Activated CD8-positive, alpha-beta T cell treated with anti-CD3 and anti-CD28 coated beads, Interleukin-2, amount 10 ng/mL, durations not matched to agents 7 days and 5 days (primary cell): ENCODE data around the gene PLK3. TPM values are rescaled to one million over a fixed set of nuclear protein-coding genes. Genes with fewer than 3 reads are reported as not detected.
"Not testable (repeated sequence)": the region's sequence is repeated elsewhere in the genome, so short reads cannot be mapped to it uniquely, and the experiment has no call there.

Experiments
- ATAC-seq: fragments of 150-1000 bp; cut with Tn5 transposase; one replicate; pipeline ENCODE4 v1.10.0; 2021; ENCODE audit warnings: moderate library complexity
- CTCF ChIA-PET: fragments of 350-600 bp; sonication (Branson Sonifier 250); formaldehyde crosslinking; loops from one replicate; lab custom pipeline; 2021; ENCODE audit warnings: antibody characterized with exemption; lab: Charles Lee
- POLR2A ChIA-PET: fragments of 350-600 bp; sonication (Branson Sonifier 250); formaldehyde crosslinking; loops from one replicate; lab custom pipeline; 2021; ENCODE audit warnings: antibody characterized with exemption; lab: Charles Lee
- DNase-seq: peaks from one replicate; pipeline ENCODE4 v3.0.0-alpha.2; 2020
- H3K27ac Mint-ChIP-seq: one replicate; pipeline ENCODE4 v1.8.0; 2021; ENCODE audit warnings: mild to moderate bottlenecking, mixed read lengths
- H3K27me3 Mint-ChIP-seq: one replicate; pipeline ENCODE4 v1.8.0; 2021; ENCODE audit warnings: low read depth, mixed read lengths
- H3K36me3 Mint-ChIP-seq: one replicate; pipeline ENCODE4 v1.8.0; 2021; ENCODE audit warnings: low read depth, mixed read lengths
- H3K4me1 Mint-ChIP-seq: one replicate; pipeline ENCODE4 v1.8.0; 2021; ENCODE audit warnings: low read depth, mixed read lengths
- H3K4me3 Mint-ChIP-seq: one replicate; pipeline ENCODE4 v1.8.0; 2021; ENCODE audit warnings: mild to moderate bottlenecking, mixed read lengths
- H3K9me3 Mint-ChIP-seq: one replicate; pipeline ENCODE4 v1.8.0; 2022; ENCODE audit warnings: mixed read lengths; ENCODE audit not compliant: insufficient read depth
- total RNA-seq, 2 experiments: library from RNA; stranded (reverse); gene quantifications; one replicate each; pipeline ENCODE4 v1.2.3, GENCODE V29; 2021

The PLK3 gene
- 10 to 100 TPM; 64.8 to 68.0 TPM for total RNA-seq

- Mint-ChIP-seq H3K4me3 (peak within 1 kb of the TSS; percentile 96), H3K27me3 (no peaks in the 10 kb centered on the region), H3K9me3 (no peaks in the 10 kb centered on the region), H3K36me3 (peaks cover 32% of the 10 kb centered on the region), H3K27ac (peak within 1 kb of the TSS; percentile 100), H3K4me1 (peaks cover 42% of the 10 kb centered on the region)
- POLR2A ChIA-PET, result interaction anchor here (0.6 to 16.7 kb wide), 21 partner anchors 9 to 540 kb away, joined by 3 to 713 read pairs (median 5); partner anchors contain the start of genes BEST4, BTBD19, DYNLT4 and EIF2B3
- CTCF ChIA-PET, result interaction anchor here (0.6 to 3.5 kb wide), 24 partner anchors 9 to 598 kb away, joined by 3 to 66 read pairs (median 4); partner anchors contain the start of genes BEST4, BTBD19, EIF2B3 and HECTD3
- peak; percentile 77 for ATAC-seq
- peak; percentile 99 for DNase-seq
These were observed at the start of gene PLK3 for GRCh38 chr1:44799770-44800584. PLK3 (plus strand) TSS chr1:44800377; CDS start chr1:44800464, 87 bp downstream.

GRCh38 chr1:44757420-44757819 lies 42.8 kb upstream of the PLK3 start:
- no peaks in the 10 kb centered on the region for H3K9me3 Mint-ChIP-seq
- H3K27me3 Mint-ChIP-seq, result no peaks in the 10 kb centered on the region
- DNase-seq (no peak), ATAC-seq (no peak)
- H3K4me1 Mint-ChIP-seq, result peaks cover 20% of the 10 kb centered on the region
- H3K4me3 Mint-ChIP-seq, result no peak overlapping the region
- CTCF ChIA-PET, result no interaction called here
- POLR2A ChIA-PET, result no interaction called here
- H3K36me3 Mint-ChIP-seq, result peaks cover 83% of the 10 kb centered on the region
- H3K27ac Mint-ChIP-seq, result peak overlapping the region; percentile 63

GRCh38 chr1:44759077-44759476 lies 41.1 kb upstream of the PLK3 start:
- H3K27me3 Mint-ChIP-seq, result no peaks in the 10 kb centered on the region
- H3K27ac Mint-ChIP-seq, result no peak overlapping the region
- H3K4me1 Mint-ChIP-seq, result peaks cover 20% of the 10 kb centered on the region

GRCh38 chr1:44760876-44761275 lies 39.3 kb upstream of the PLK3 start:
- ATAC-seq (no peak), DNase-seq (no peak)
- Mint-ChIP-seq H3K9me3 (no peaks in the 10 kb centered on the region), H3K36me3 (peaks cover 74% of the 10 kb centered on the region), H3K4me3 (no peak overlapping the region), H3K4me1 (peaks cover 15% of the 10 kb centered on the region), H3K27me3 (no peaks in the 10 kb centered on the region), H3K27ac (no peak overlapping the region)
- POLR2A ChIA-PET, result interaction anchor here (0.7 to 3.8 kb wide), 4 partner anchors 14 to 30 kb away, joined by 3 to 19 read pairs (median 15); partner anchors contain the start of genes RNU5D-1 and RPS8
- CTCF ChIA-PET, result interaction anchor here (2.0 kb wide), 1 partner anchor 30 kb away, joined by 5 read pairs; the partner anchor contains the start of gene RNU5D-1

More at GRCh38 chr1:44759077-44759476, 41.1 kb upstream of the PLK3 start:
- Mint-ChIP-seq H3K4me3 (no peak overlapping the region), H3K36me3 (peaks cover 83% of the 10 kb centered on the region), H3K9me3 (no peaks in the 10 kb centered on the region)
- DNase-seq (no peak), ATAC-seq (no peak)
- ChIA-PET POLR2A (interaction anchor here (1.2 to 3.8 kb wide), 4 partner anchors 8 to 28 kb away, joined by 4 to 11 read pairs (median 8); partner anchors contain the start of gene RNU5D-1), CTCF (no interaction called here)

- CTCF ChIA-PET, result interaction anchor here (1.3 kb wide), 1 partner anchor 34 kb away, joined by 3 read pairs; the partner anchor contains the start of gene PLK3
- H3K36me3 Mint-ChIP-seq, result peaks cover 52% of the 10 kb centered on the region
- POLR2A ChIA-PET, result interaction anchor here (0.7 to 3.6 kb wide), 6 partner anchors 8 to 45 kb away, joined by 4 to 29 read pairs (median 6); partner anchors contain the start of genes RNU5D-1 and RPS8
- DNase-seq, H3K9me3 Mint-ChIP-seq, H3K27me3 Mint-ChIP-seq, H3K27ac Mint-ChIP-seq, H3K4me1 Mint-ChIP-seq, H3K4me3 Mint-ChIP-seq, ATAC-seq: not testable (repeated sequence)
These were observed 33.8 kb upstream of the PLK3 start for GRCh38 chr1:44766421-44766820.

GRCh38 chr1:44775078-44775929 lies 24.9 kb upstream of the PLK3 start, which contains the start of gene RPS8:
RPS8 (plus strand) TSS chr1:44775540; CDS start chr1:44775597, 57 bp downstream.
- Mint-ChIP-seq H3K36me3 (peaks cover 48% of the 10 kb centered on the region), H3K27me3 (no peaks in the 10 kb centered on the region), H3K9me3 (no peaks in the 10 kb centered on the region), H3K27ac (peak within 1 kb of the TSS; percentile 97), H3K4me3 (peak within 1 kb of the TSS; percentile 86), H3K4me1 (peaks cover 33% of the 10 kb centered on the region)
- POLR2A ChIA-PET, result interaction anchor here (0.6 to 5.9 kb wide), 28 partner anchors 9 to 809 kb away, joined by 3 to 113 read pairs (median 11); partner anchors contain the start of genes BEST4, BTBD19, DYNLT4 and EIF2B3
- ATAC-seq (peak; percentile 80), DNase-seq (peak; percentile 95)
- CTCF ChIA-PET, result interaction anchor here (0.6 to 1.9 kb wide), 16 partner anchors 9 to 239 kb away, joined by 3 to 11 read pairs (median 4); partner anchors contain the start of genes BEST4, KIF2C, PLK3 and RNU5D-1

GRCh38 chr1:44775930-44776729 lies 24.0 kb upstream of the PLK3 start:
- ATAC-seq, result peak; percentile 28

GRCh38 chr1:44776730-44777068 lies 23.5 kb upstream of the PLK3 start:
- peak overlapping the region; percentile 86 for H3K4me3 Mint-ChIP-seq
- DNase-seq (no peak), ATAC-seq (no peak)
- H3K27me3 Mint-ChIP-seq, result no peaks in the 10 kb centered on the region
- H3K36me3 Mint-ChIP-seq, result peaks cover 62% of the 10 kb centered on the region
- ChIA-PET POLR2A (interaction anchor here (0.7 to 5.9 kb wide), 19 partner anchors 8 to 745 kb away, joined by 3 to 113 read pairs (median 16); partner anchors contain the start of genes BEST4, BTBD19, DYNLT4 and HECTD3), CTCF (interaction anchor here (1.3 to 1.8 kb wide), 6 partner anchors 9 to 48 kb away, joined by 4 to 11 read pairs (median 6); partner anchors contain the start of genes BEST4, PLK3 and RNU5D-1)
- H3K9me3 Mint-ChIP-seq, result no peaks in the 10 kb centered on the region
- peak overlapping the region; percentile 97 for H3K27ac Mint-ChIP-seq
- H3K4me1 Mint-ChIP-seq, result peaks cover 38% of the 10 kb centered on the region

More at GRCh38 chr1:44775930-44776729, 24.0 kb upstream of the PLK3 start:
- H3K27ac Mint-ChIP-seq, result peak overlapping the region; percentile 97
- H3K27me3 Mint-ChIP-seq, result no peaks in the 10 kb centered on the region
- H3K4me1 Mint-ChIP-seq, result peaks cover 34% of the 10 kb centered on the region
- H3K9me3 Mint-ChIP-seq, result no peaks in the 10 kb centered on the region
- peak; percentile 54 for DNase-seq
- ChIA-PET POLR2A (interaction anchor here (0.6 to 5.9 kb wide), 25 partner anchors 8 to 746 kb away, joined by 3 to 113 read pairs (median 14); partner anchors contain the start of genes BEST4, BTBD19, DYNLT4 and EIF2B3), CTCF (interaction anchor here (0.6 to 1.9 kb wide), 13 partner anchors 8 to 238 kb away, joined by 3 to 11 read pairs (median 5); partner anchors contain the start of genes BEST4, KIF2C, PLK3 and RNU5D-1)
- peaks cover 56% of the 10 kb centered on the region for H3K36me3 Mint-ChIP-seq
- peak overlapping the region; percentile 86 for H3K4me3 Mint-ChIP-seq

- peaks cover 68% of the 10 kb centered on the region for H3K36me3 Mint-ChIP-seq
- H3K4me3 Mint-ChIP-seq, result peak overlapping the region; percentile 86
- H3K4me1 Mint-ChIP-seq, result peaks cover 41% of the 10 kb centered on the region
- H3K27ac Mint-ChIP-seq, result peak overlapping the region; percentile 60
- H3K9me3 Mint-ChIP-seq, result no peaks in the 10 kb centered on the region
- ChIA-PET CTCF (interaction anchor here (0.9 kb wide), 1 partner anchor 48 kb away, joined by 3 read pairs; no protein-coding TSS in a partner anchor), POLR2A (interaction anchor here (0.6 to 5.9 kb wide), 9 partner anchors 22 to 562 kb away, joined by 3 to 113 read pairs (median 4); partner anchors contain the start of genes BTBD19, DYNLT4, PLK3 and RNU5D-1)
- DNase-seq (no peak), ATAC-seq (no peak)
- no peaks in the 10 kb centered on the region for H3K27me3 Mint-ChIP-seq
These were observed 22.6 kb upstream of the PLK3 start for GRCh38 chr1:44777547-44777946.
